SK-N-SH (cell line): Measurements from ENCODE around the gene RB1. TPM values are rescaled to one million over a fixed set of nuclear protein-coding genes. Genes with fewer than 3 reads are reported as not detected.

Experiments used
- CTCF ChIA-PET: fragments of 300-600, 350-600 bp; formaldehyde crosslinking; extraction: SDS; loops from one replicate; lab custom pipeline; 2021; lab: Yijun Ruan, JAX
- POLR2A ChIA-PET: fragments of 350-600 bp; sonication (Branson Sonifier 250); formaldehyde crosslinking; extraction: SDS; loops from one replicate; lab custom pipeline; 2020; ENCODE audit warnings: antibody characterized with exemption, inconsistent platforms; lab: Yijun Ruan, JAX
- DNase-seq: peaks from one replicate; pipeline ENCODE4 v3.0.0; 2012
- H2AFZ ChIP-seq: fragments of 200-600 bp; sonication (generic); 2 replicates; pipeline ENCODE4 v1.8.1; 2016; ENCODE audit warnings: antibody characterized with exemption, mild to moderate bottlenecking, low read depth
- H3F3A ChIP-seq: fragments of 200-600 bp; sonication (generic); replicated peaks from 2 replicates; pipeline ENCODE3; 2016; ENCODE audit warnings: antibody characterized with exemption, mild to moderate bottlenecking; ENCODE audit not compliant: insufficient read depth
- H3K27ac ChIP-seq, 2 experiments: fragments of 200-500 bp in 1 of 2; fragments of 200-600 bp in 1 of 2; sonication (Bioruptor generic) in 1 of 2; sonication (generic), shearing (Covaris generic) in 1 of 2; 2 replicates each; pipeline versions ENCODE4 v1.5.1 to v1.6.1; 2014 to 2016; ENCODE audit warnings: low read depth in 2 of 2, inconsistent platforms in 1 of 2, low read length in 1 of 2, mild to moderate bottlenecking in 1 of 2, mixed read lengths in 1 of 2
- H3K27me3 ChIP-seq: fragments of 200-600 bp; sonication (generic), shearing (Covaris generic); 2 replicates; pipeline ENCODE4 v1.6.1; 2016; ENCODE audit warnings: mixed run types; ENCODE audit not compliant: insufficient read depth
- H3K36me3 ChIP-seq, 2 experiments: fragments of 200-500 bp in 1 of 2; fragments of 200-600 bp in 1 of 2; sonication (Bioruptor generic) in 1 of 2; sonication (generic) in 1 of 2; replicated peaks in 1 of 2; 2 replicates each; pipeline versions ENCODE3 to v1.5.1; 2014 to 2016; ENCODE audit warnings: low read length in 1 of 2, mild to moderate bottlenecking in 1 of 2; ENCODE audit not compliant: insufficient read depth in 2 of 2, control insufficient read depth in 1 of 2
- H3K4me1 ChIP-seq, 2 experiments: fragments of 200-500 bp in 1 of 2; fragments of 200-600 bp in 1 of 2; sonication (Bioruptor generic) in 1 of 2; sonication (generic), shearing (Covaris generic) in 1 of 2; 2 replicates each; pipeline versions ENCODE4 v1.5.1 to v1.6.1; 2014 to 2016; ENCODE audit warnings: low read depth in 1 of 2, low read length in 1 of 2, mixed run types in 1 of 2; ENCODE audit not compliant: insufficient read depth in 2 of 2, control insufficient read depth in 1 of 2
- H3K4me2 ChIP-seq: fragments of 200-600 bp; sonication (generic), shearing (Covaris generic); 2 replicates; pipeline ENCODE4 v1.6.1; 2017; ENCODE audit warnings: mixed run types
- H3K4me3 ChIP-seq, 2 experiments: fragments of 200-500 bp in 1 of 2; fragments of 200-600 bp in 1 of 2; sonication (Bioruptor generic) in 1 of 2; sonication (generic), shearing (Covaris generic) in 1 of 2; 2 replicates each; pipeline versions ENCODE4 v1.5.1 to v1.8.1; 2014 to 2016; ENCODE audit warnings: low read depth in 2 of 2, inconsistent platforms in 1 of 2, low read length in 1 of 2, mild to moderate bottlenecking in 1 of 2, mixed read lengths in 1 of 2, moderate library complexity in 1 of 2
- H3K79me2 ChIP-seq: fragments of 200-600 bp; sonication (generic); 2 replicates; pipeline ENCODE4 v1.8.1; 2017; ENCODE audit warnings: mild to moderate bottlenecking; ENCODE audit not compliant: insufficient read depth
- H3K9ac ChIP-seq: fragments of 200-600 bp; sonication (generic); 2 replicates; pipeline ENCODE4 v1.6.1; 2017; ENCODE audit warnings: mixed run types
- H3K9me2 ChIP-seq: fragments of 200-600 bp; sonication (generic); 2 replicates; pipeline ENCODE4 v1.6.1; 2017; ENCODE audit warnings: mixed run types
- H3K9me3 ChIP-seq: fragments of 200-600 bp; sonication (generic); 2 replicates; pipeline ENCODE4 v1.6.1; 2017; ENCODE audit warnings: mixed run types, mild to moderate bottlenecking, moderate library complexity
- H4K20me1 ChIP-seq: fragments of 200-600 bp; sonication (generic); 2 replicates; pipeline ENCODE4 v1.6.1; 2017; ENCODE audit warnings: mild to moderate bottlenecking, mixed run types; ENCODE audit not compliant: insufficient read depth
- CHD2 ChIP-seq: fragments of 150-350 bp; IDR thresholded peaks from 2 replicates; pipeline ENCODE4 v1.6.1; 2018; ENCODE audit warnings: low read length; ENCODE audit not compliant: partially characterized antibody
- FOSL2 ChIP-seq: IDR thresholded peaks from 2 replicates; pipeline ENCODE4 v1.4.0; 2012; ENCODE audit warnings: low read depth, mild to moderate bottlenecking, moderate library complexity, borderline replicate concordance
- FOXJ3 ChIP-seq: sonication (generic); formaldehyde crosslinking; IDR thresholded peaks from 2 replicates; pipeline ENCODE4 v1.5.1; 2020; ENCODE audit warnings: mild to moderate bottlenecking, missing genetic modification reagents
- FOXM1 ChIP-seq: IDR thresholded peaks from 2 replicates; pipeline ENCODE4 v1.4.0; 2012; ENCODE audit warnings: low read depth, mild to moderate bottlenecking
- GABPA ChIP-seq: IDR thresholded peaks from 2 replicates; pipeline ENCODE4 v1.4.0; 2012; ENCODE audit warnings: low read depth, mild to moderate bottlenecking
- JUND ChIP-seq: IDR thresholded peaks from 2 replicates; pipeline ENCODE4 v1.4.0; 2012
- MEF2A ChIP-seq: IDR thresholded peaks from 2 replicates; pipeline ENCODE4 v1.4.0; 2012; ENCODE audit warnings: low read depth, borderline replicate concordance
- NFIC ChIP-seq: IDR thresholded peaks from 2 replicates; pipeline ENCODE4 v1.4.0; 2012; ENCODE audit warnings: borderline replicate concordance
- NRF1 ChIP-seq: IDR thresholded peaks from 2 replicates; pipeline ENCODE4 v1.6.1; 2012; ENCODE audit warnings: low read depth, mild to moderate bottlenecking, low read length
- PBX3 ChIP-seq: IDR thresholded peaks from 2 replicates; pipeline ENCODE4; 2012
- REST ChIP-seq: IDR thresholded peaks from 2 replicates; pipeline ENCODE4 v1.6.1; 2012; ENCODE audit warnings: mild to moderate bottlenecking, low read depth, low read length, moderate library complexity
- RFX5 ChIP-seq: IDR thresholded peaks from 2 replicates; pipeline ENCODE4 v1.6.1; 2012; ENCODE audit warnings: mild to moderate bottlenecking, improper control_type of control experiment, low read length
- RXRA ChIP-seq: IDR thresholded peaks from 2 replicates; pipeline ENCODE4 v1.4.0; 2012; ENCODE audit warnings: low read depth, mild to moderate bottlenecking, borderline replicate concordance
- SMC3 ChIP-seq: IDR thresholded peaks from 2 replicates; pipeline ENCODE4 v1.6.1; 2012; ENCODE audit warnings: low read depth, low read length, improper control_type of control experiment
- TEAD4 ChIP-seq: IDR thresholded peaks from 2 replicates; pipeline ENCODE4 v1.4.0; 2012; ENCODE audit warnings: mild to moderate bottlenecking, borderline replicate concordance; ENCODE audit not compliant: insufficient read depth
- USF1 ChIP-seq: IDR thresholded peaks from 2 replicates; pipeline ENCODE4 v1.4.0; 2012; ENCODE audit warnings: low read depth, borderline replicate concordance
- USF2 ChIP-seq: fragments of 150-350 bp; IDR thresholded peaks from 2 replicates; pipeline ENCODE4 v1.6.1; 2017; ENCODE audit warnings: antibody characterized with exemption, low read length, low read depth, borderline replicate concordance
- YY1 ChIP-seq: IDR thresholded peaks from 2 replicates; pipeline ENCODE4 v1.4.0; 2012; ENCODE audit warnings: low read depth, mild to moderate bottlenecking
- ZBTB33 ChIP-seq: IDR thresholded peaks from 2 replicates; pipeline ENCODE4 v1.4.0; 2012; ENCODE audit warnings: low read depth, borderline replicate concordance
- WGBS: methylation state at CpG from one replicate; pipeline ENCODE4 v1.1.6; 2017; ENCODE audit warnings: low lambda C conversion rate; 5-methylcytosine and 5-hydroxymethylcytosine counted together
- polyA plus RNA-seq, 3 experiments: library from polyadenylated mRNA; depleted of rRNA; stranded (reverse); fragments of >200 nt; gene quantifications; 2 replicates each; pipeline ENCODE4 v1.2.3, GENCODE V29; 2012

RB1 gene
- polyA plus RNA-seq, 1 of the 3 experiments (the other 2 are of a cell fraction): 11.5 TPM

- Histone ChIP-seq H3K4me3 (no peak overlapping the region), H3K79me2 (no peaks in the 10 kb centered on the region), H3K9me2 (no peaks in the 10 kb centered on the region; the same call in 1 of the 2 replicates), H3K27me3 (no peaks in the 10 kb centered on the region), H3K4me1 (no peaks in the 10 kb centered on the region; a peak in 1 of 4 replicates), H3K9ac (no peak overlapping the region), H4K20me1 (no peaks in the 10 kb centered on the region), H3K27ac (peak overlapping the region; percentile 30 to 60; a peak in 2 of 4 replicates), H3K9me3 (no peaks in the 10 kb centered on the region), H3F3A (peaks cover 13% of the 10 kb centered on the region), H3K4me2 (no peak overlapping the region), H2AFZ (no peak overlapping the region), H3K36me3 (peaks cover 42 to 45% of the 10 kb centered on the region in 2 experiments)
- DNase-seq: no peak
- TF ChIP-seq YY1: no peak
- no peak for TF ChIP-seq CHD2
- no peak for TF ChIP-seq TEAD4
- no peak for TF ChIP-seq FOXM1
- no peak for TF ChIP-seq MEF2A
- no peak for TF ChIP-seq FOXJ3 (CRISPR knock-in tag)
- TF ChIP-seq REST: no peak
- TF ChIP-seq JUND: no peak
- TF ChIP-seq ZBTB33: no peak
- TF ChIP-seq RXRA: no peak
- TF ChIP-seq NFIC: no peak
- no peak for TF ChIP-seq NRF1
- TF ChIP-seq PBX3: no peak
- TF ChIP-seq USF1: no peak
- TF ChIP-seq SMC3: no peak
- TF ChIP-seq FOSL2: no peak
- no peak for TF ChIP-seq RFX5
- no peak for TF ChIP-seq GABPA
- no peak for TF ChIP-seq USF2
- ChIA-PET POLR2A (no interaction called here), CTCF (no interaction called here)
- 93% methylated on average over 2 of the region's 2 CpGs for WGBS
These were observed 173.8 kb downstream of the RB1 start for GRCh38 chr13:48477191-48477855.
